Caco-2 (cell line): ENCODE measurements around the gene GOLPH3. TPM values are rescaled to one million over a fixed set of nuclear protein-coding genes. Genes with fewer than 3 reads are reported as not detected.
"Not testable (repeated sequence)": the region's sequence is repeated elsewhere in the genome, so short reads cannot be mapped to it uniquely, and the experiment has no call there.

Experiments
- BruUV-seq: library from RNA; stranded (reverse); fragments of 400-500 nt; replicated peaks from 2 replicates; lab custom pipeline; 2021; lab: Mats Ljungman, UMichigan
- CTCF ChIA-PET: fragments of 300-600 bp; sonication (Branson Sonifier 250); formaldehyde crosslinking; loops from one replicate; lab custom pipeline; 2022; ENCODE audit warnings: antibody characterized with exemption; lab: Charles Lee
- POLR2A ChIA-PET: fragments of 300-600 bp; sonication (Branson Sonifier 250); formaldehyde crosslinking; loops from one replicate; lab custom pipeline; 2022; ENCODE audit warnings: antibody characterized with exemption; lab: Charles Lee
- DNase-seq, 2 experiments: peaks; one replicate each; pipeline versions ENCODE4 v3.0.0 to v3.0.0-alpha.2; 2020 to 2022
- H3K27me3 ChIP-seq: replicated peaks from 2 replicates; pipeline ENCODE4 v1.6.0; 2011; ENCODE audit warnings: low read length; ENCODE audit not compliant: control insufficient read depth, insufficient read depth
- H3K36me3 ChIP-seq: 2 replicates; pipeline ENCODE4 v1.5.1; 2011; ENCODE audit warnings: low read length; ENCODE audit not compliant: control insufficient read depth, insufficient read depth
- H3K4me1 ChIP-seq: fragments of 250-450 bp; sonication (Bioruptor Pico); 2 replicates; pipeline ENCODE4 v1.5.1; 2020; ENCODE audit warnings: mild to moderate bottlenecking
- H3K4me3 ChIP-seq: 2 replicates; pipeline ENCODE4 v1.5.1; 2011; ENCODE audit warnings: low read depth, mild to moderate bottlenecking, control low read depth, low read length
- H3K9me3 ChIP-seq: fragments of 250-450 bp; sonication (Bioruptor Pico); 2 replicates; pipeline ENCODE4 v1.5.1; 2020; ENCODE audit warnings: mild to moderate bottlenecking, moderate library complexity
- H3K27ac Mint-ChIP-seq: one replicate; pipeline ENCODE4 v1.8.0; 2022; ENCODE audit warnings: mixed read lengths; ENCODE audit not compliant: unreplicated experiment
- H3K27me3 Mint-ChIP-seq: one replicate; pipeline ENCODE4 v1.8.0; 2022; ENCODE audit warnings: mixed read lengths; ENCODE audit not compliant: insufficient read depth, unreplicated experiment
- H3K36me3 Mint-ChIP-seq: one replicate; pipeline ENCODE4 v1.8.0; 2022; ENCODE audit warnings: mild to moderate bottlenecking, mixed read lengths; ENCODE audit not compliant: insufficient read depth, unreplicated experiment
- H3K4me1 Mint-ChIP-seq: one replicate; pipeline ENCODE4 v1.8.0; 2022; ENCODE audit warnings: low read depth, mixed read lengths; ENCODE audit not compliant: unreplicated experiment
- H3K4me3 Mint-ChIP-seq: one replicate; pipeline ENCODE4 v1.8.0; 2022; ENCODE audit warnings: mild to moderate bottlenecking, moderate library complexity, mixed read lengths; ENCODE audit not compliant: unreplicated experiment
- H3K9me3 Mint-ChIP-seq: one replicate; pipeline ENCODE4 v1.8.0; 2022; ENCODE audit warnings: mixed read lengths; ENCODE audit not compliant: unreplicated experiment
- intact Hi-C: fragments of 100-400 bp; cut with micrococcal nuclease; formaldehyde crosslinking; loops from one replicate; pipeline ENCODE4 v1.10.0; 2022; ENCODE audit not compliant: unreplicated experiment
- total RNA-seq: library from RNA; stranded (reverse); gene quantifications from 2 replicates; pipeline ENCODE4 v1.2.3, GENCODE V29; 2022
- TF ChIP-seq, protein P1 (sequence below), 2 experiments: fragments of 200-600 bp in 1 of 2; IDR thresholded peaks; 1 replicate in 1 of 2; 2 replicates in 1 of 2; pipeline versions ENCODE4 v1.5.1 to v1.8.0; 2011 to 2022; ENCODE audit warnings: antibody characterized with exemption in 1 of 2, control low read depth in 1 of 2, inconsistent platforms in 1 of 2, low read depth in 1 of 2, low read length in 1 of 2, mild to moderate bottlenecking in 1 of 2, moderate library complexity in 1 of 2; ENCODE audit not compliant: insufficient read depth in 1 of 2, severe bottlenecking in 1 of 2, unreplicated experiment in 1 of 2

Gene GOLPH3
- total RNA-seq, 1 experiment from 2014 or later, result 122 TPM

DNA sequence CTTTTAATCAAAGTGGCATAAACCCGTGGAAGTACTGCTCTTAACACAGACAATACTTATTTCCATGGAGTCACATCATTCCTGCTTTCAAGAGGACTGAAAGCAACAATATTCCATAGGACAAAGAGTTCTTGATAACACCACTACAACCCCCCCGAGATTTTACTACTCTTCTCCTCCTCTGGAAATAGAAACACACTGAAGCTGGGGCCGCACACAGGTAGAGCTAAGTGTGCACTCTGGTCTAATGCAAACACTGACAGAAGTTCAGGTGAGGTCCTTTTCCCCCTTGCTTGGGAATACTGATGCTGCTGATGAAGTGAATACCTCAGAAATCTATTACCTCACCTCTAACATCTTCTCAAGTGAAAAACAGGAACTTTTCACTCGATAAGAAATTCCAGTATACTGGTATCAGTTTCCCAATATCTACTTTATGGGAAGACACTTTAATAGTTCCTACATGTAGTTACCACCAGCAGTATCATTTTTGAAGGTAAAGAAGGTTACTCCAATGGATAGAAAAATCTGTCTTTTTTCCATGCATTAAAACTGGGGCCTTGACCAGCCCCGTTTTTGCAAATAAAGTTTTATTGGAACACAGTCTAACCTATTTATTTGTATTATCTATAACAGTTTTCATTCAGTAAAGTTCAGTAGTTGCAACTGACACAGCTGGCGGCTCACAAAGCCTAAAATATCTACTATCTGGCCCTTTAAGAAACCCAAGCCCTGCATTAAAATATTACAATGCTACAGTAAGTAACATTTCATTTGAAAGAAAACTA lies 50.0 kb downstream of the GOLPH3 start:
- Histone ChIP-seq H3K36me3 (peaks cover 6% of the 10 kb centered on the region), H3K27me3 (no peaks in the 10 kb centered on the region), H3K4me1 (no peaks in the 10 kb centered on the region), H3K4me3 (no peak overlapping the region), H3K9me3 (no peaks in the 10 kb centered on the region)
- Mint-ChIP-seq H3K4me1 (peaks cover 5% of the 10 kb centered on the region), H3K9me3 (no peaks in the 10 kb centered on the region), H3K27me3 (no peaks in the 10 kb centered on the region), H3K36me3 (peaks cover 88% of the 10 kb centered on the region), H3K4me3 (no peak overlapping the region), H3K27ac (no peak overlapping the region)
- DNase-seq, result no peak
- ChIA-PET CTCF (no interaction called here), POLR2A (no interaction called here)
- BruUV-seq, result no TSS peak
- TF ChIP-seq, protein P1, sequence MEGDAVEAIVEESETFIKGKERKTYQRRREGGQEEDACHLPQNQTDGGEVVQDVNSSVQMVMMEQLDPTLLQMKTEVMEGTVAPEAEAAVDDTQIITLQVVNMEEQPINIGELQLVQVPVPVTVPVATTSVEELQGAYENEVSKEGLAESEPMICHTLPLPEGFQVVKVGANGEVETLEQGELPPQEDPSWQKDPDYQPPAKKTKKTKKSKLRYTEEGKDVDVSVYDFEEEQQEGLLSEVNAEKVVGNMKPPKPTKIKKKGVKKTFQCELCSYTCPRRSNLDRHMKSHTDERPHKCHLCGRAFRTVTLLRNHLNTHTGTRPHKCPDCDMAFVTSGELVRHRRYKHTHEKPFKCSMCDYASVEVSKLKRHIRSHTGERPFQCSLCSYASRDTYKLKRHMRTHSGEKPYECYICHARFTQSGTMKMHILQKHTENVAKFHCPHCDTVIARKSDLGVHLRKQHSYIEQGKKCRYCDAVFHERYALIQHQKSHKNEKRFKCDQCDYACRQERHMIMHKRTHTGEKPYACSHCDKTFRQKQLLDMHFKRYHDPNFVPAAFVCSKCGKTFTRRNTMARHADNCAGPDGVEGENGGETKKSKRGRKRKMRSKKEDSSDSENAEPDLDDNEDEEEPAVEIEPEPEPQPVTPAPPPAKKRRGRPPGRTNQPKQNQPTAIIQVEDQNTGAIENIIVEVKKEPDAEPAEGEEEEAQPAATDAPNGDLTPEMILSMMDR (IDR thresholded peaks at IDR 0.05; ENCODE audit: insufficient read depth in 1 of 2, low read depth in 1 of 2, low read length in 1 of 2, severe bottlenecking in 1 of 2, unreplicated experiment in 1 of 2), result no peak
- intact Hi-C loops, result no loop called here

DNA sequence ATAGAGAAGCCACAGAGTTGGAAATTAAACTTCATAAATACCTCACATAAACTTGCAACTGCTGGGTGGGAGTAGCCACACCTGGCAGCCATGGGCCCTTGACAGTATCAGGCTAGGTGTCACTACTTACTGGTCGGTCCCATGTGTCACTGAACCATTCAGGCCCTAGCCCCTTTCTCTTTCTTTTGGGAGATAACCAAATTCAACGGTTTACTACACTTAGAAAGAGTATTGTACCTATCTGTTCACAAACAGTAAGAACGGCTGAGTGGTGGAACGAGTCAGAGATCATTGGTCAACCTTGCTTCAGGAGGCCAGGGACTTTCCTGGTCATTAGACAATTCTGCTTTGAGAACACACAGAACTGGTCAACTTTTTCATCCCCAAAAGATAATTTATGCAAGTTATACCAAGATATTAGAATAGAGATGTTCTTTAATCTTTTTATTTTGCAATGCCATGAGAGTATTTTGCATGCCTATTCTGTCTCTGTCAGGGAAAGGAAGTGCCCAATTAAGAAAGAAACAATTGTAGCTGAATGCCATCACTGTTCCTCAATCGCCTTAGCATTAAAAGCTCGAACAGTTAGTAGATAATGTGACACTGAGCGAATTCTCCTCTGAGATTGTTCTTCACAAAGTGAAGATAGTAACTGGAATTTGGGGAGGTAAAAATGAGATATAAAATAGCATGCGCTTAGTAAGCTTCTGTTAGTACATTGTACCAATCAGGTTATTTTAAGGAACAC lies 50.9 kb downstream of the GOLPH3 start:
- H3K9me3 ChIP-seq, result no peaks in the 10 kb centered on the region
- no peaks in the 10 kb centered on the region for H3K27me3 ChIP-seq
- peaks cover 5% of the 10 kb centered on the region for H3K4me1 Mint-ChIP-seq
- H3K9me3 Mint-ChIP-seq, result no peaks in the 10 kb centered on the region
- CTCF ChIA-PET, result no interaction called here
- TF ChIP-seq, protein P1 (IDR thresholded peaks at IDR 0.05; ENCODE audit: insufficient read depth in 1 of 2, low read depth in 1 of 2, low read length in 1 of 2, severe bottlenecking in 1 of 2, unreplicated experiment in 1 of 2), result no peak
- no peaks in the 10 kb centered on the region for H3K27me3 Mint-ChIP-seq
- peaks cover 84% of the 10 kb centered on the region for H3K36me3 Mint-ChIP-seq
- no peak overlapping the region for H3K27ac Mint-ChIP-seq
- intact Hi-C loops, result no loop called here
- H3K4me3 Mint-ChIP-seq, result no peak overlapping the region
- no peak overlapping the region for H3K4me3 ChIP-seq
- no peaks in the 10 kb centered on the region for H3K4me1 ChIP-seq
- DNase-seq, result no peak
- no TSS peak for BruUV-seq
- POLR2A ChIA-PET, result no interaction called here
- H3K36me3 ChIP-seq, result peaks cover 6% of the 10 kb centered on the region

DNA sequence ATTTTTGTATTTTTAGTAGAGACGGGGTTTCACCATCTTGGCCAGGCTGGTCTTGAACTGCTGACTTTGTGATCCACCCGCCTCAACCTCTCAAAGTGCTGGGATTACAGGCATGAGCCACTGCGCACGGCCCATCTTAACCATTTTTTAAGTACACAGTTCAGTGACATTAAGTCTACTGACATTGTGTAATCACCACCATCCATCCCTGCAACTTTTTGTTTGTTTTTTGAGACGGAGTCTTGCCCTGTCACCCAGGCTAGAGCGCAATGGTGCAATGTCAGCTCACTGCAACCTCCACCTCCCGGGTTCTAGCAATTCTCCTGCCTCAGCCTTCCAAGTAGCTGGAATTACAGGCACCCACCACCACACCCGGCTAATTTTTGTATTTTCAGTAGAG lies 55.2 kb downstream of the GOLPH3 start:
- intact Hi-C loops, POLR2A ChIA-PET, H3K4me3 Mint-ChIP-seq, BruUV-seq, DNase-seq, H3K4me1 ChIP-seq, H3K27me3 ChIP-seq, H3K27me3 Mint-ChIP-seq, H3K36me3 ChIP-seq, H3K9me3 ChIP-seq, H3K9me3 Mint-ChIP-seq, H3K27ac Mint-ChIP-seq, H3K4me3 ChIP-seq: not testable (repeated sequence)
- H3K36me3 Mint-ChIP-seq, result peaks cover 84% of the 10 kb centered on the region
- peaks cover 12% of the 10 kb centered on the region for H3K4me1 Mint-ChIP-seq
- CTCF ChIA-PET, result interaction anchor here (0.6 kb wide), 1 partner anchor 53 kb away, joined by 6 read pairs; no protein-coding TSS in a partner anchor
